ENCODE data around the gene CABP1. TPM values are rescaled to one million over a fixed set of nuclear protein-coding genes. Genes with fewer than 3 reads are reported as not detected.
A peak's percentile ranks its signal among the peaks of the same experiment; 100 is the strongest.

Gene CABP1
- total RNA-seq, 8 experiments from 2014 or later, result 0.13 to 6.3 (median 1.4) TPM

- H3K4me1 ChIP-seq (replicated peaks in 1 of 2), result peaks cover 14 to 21% of the 10 kb centered on the region in 2 donors
- WGBS, 10 experiments, result 0 to 4% (median 0%) methylated on average over 1 to 5 of the region's 31 CpGs; no CpG with 5 or more reads in 6 of the 10 experiments
- peak; percentile 28 to 58 (median 40) for ATAC-seq (replicated peaks in 6 of 8)
- in situ Hi-C loops (cut with MboI; ENCODE audit: low pct_unique_long_range_greater_than_20kb in 2 of 9, low sequenced_read_pairs in 9 of 9, unreplicated experiment in 9 of 9), result loop anchor here in 3 of 9 experiments (10.0 kb wide), 1 partner anchor 126 kb away; the partner anchor contains the start of gene POP5 (in 3 of the 3)
- H3K4me3 ChIP-seq, result peak overlapping the region; percentile 80 to 99 (median 90)
- peak overlapping the region; percentile 80 to 82 for H3K27ac ChIP-seq
Observed at GRCh38 chr12:120710805-120711296, 70.4 kb downstream of the CABP1 start.

DNA sequence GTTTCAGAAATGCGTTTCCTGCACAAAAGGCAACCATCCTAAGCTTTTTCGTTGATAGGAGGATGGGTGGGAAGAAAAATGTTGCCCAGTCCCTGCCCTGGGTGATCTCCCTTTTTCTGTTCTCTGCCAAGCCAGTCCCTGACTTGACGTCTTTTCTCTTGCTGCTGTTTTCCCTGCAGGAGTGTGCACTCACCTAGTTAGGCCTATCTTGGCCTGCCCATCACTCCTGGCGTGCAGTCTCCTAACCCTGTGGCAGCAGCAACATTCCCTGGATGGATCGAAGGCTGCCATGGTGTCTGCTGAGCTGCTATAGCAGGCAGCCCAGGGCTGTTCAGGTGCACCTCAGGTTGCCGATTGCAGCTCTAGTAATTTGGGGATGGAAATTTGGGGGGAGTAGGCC is 71.0 kb downstream of the CABP1 start:
- in situ Hi-C loops (cut with MboI; ENCODE audit: low pct_unique_long_range_greater_than_20kb in 2 of 9, low sequenced_read_pairs in 9 of 9, unreplicated experiment in 9 of 9), result loop anchor here in 3 of 9 experiments (10.0 kb wide), 1 partner anchor 127 kb away; the partner anchor contains the start of gene POP5 (in 3 of the 3)
- peak overlapping the region; percentile 80 to 99 (median 90) for H3K4me3 ChIP-seq

DNA sequence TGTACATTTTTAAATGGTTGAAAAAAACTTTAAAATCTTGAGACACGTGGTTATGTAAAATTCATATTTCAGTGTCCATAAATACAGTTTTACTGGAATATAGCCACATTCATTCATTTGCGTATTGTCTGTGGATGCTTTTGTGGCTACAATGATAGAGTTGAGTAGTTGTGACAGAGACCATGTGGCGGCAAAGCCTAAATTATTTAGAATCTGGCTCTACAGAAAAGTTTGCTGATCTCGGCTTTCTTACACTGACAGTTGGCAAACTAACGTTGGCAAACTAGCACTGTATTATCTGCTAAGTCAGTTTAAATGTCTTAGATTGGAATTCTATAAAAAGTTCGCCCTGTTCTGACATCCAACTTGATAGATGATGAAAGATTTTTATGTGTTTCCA is 72.2 kb downstream of the CABP1 start:
- Histone ChIP-seq H3K4me3 (no peak overlapping the region), H3K27ac (no peak overlapping the region), H3K4me1 (replicated peaks in 1 of 2) (peaks cover 14 to 21% of the 10 kb centered on the region in 2 donors)
- in situ Hi-C loops (cut with MboI; ENCODE audit: low pct_unique_long_range_greater_than_20kb in 2 of 9, low sequenced_read_pairs in 9 of 9, unreplicated experiment in 9 of 9), result loop anchor here in 3 of 9 experiments (10.0 kb wide), 1 partner anchor 128 kb away; the partner anchor contains the start of gene POP5 (in 3 of the 3)
- 54 to 98% (median 79%) methylated on average over 3 to 6 of the region's 6 CpGs for WGBS, 10 experiments
- ATAC-seq (replicated peaks in 6 of 8), result no peak

More for the DNA sequence above, 71.0 kb downstream of the CABP1 start:
- peak in 3 of 8 experiments; percentile 7 to 25 (median 10) for ATAC-seq (replicated peaks in 6 of 8)
- Histone ChIP-seq H3K27ac (no peak overlapping the region), H3K4me1 (replicated peaks in 1 of 2) (peaks cover 14 to 21% of the 10 kb centered on the region in 2 donors)
- 0 to 40% (median 0%) methylated on average over 1 to 4 of the region's 6 CpGs; no CpG with 5 or more reads in 2 of the 10 experiments for WGBS, 10 experiments

- in situ Hi-C loops (cut with MboI; ENCODE audit: low pct_unique_long_range_greater_than_20kb in 2 of 9, low sequenced_read_pairs in 9 of 9, unreplicated experiment in 9 of 9), result loop anchor here in 3 of 9 experiments (10.0 kb wide), 1 partner anchor 129 kb away; the partner anchor contains the start of gene POP5 (in 3 of the 3)
- no peak overlapping the region for H3K4me3 ChIP-seq
- H3K4me1 ChIP-seq (replicated peaks in 1 of 2), result peaks cover 14 to 15% of the 10 kb centered on the region in 2 donors
- H3K27ac ChIP-seq, result no peak overlapping the region
- WGBS, 10 experiments, result 0 to 80% (median 17%) methylated on average over 1 to 3 of the region's 4 CpGs; no CpG with 5 or more reads in 3 of the 10 experiments
- peak in 6 of 8 experiments; percentile 34 to 56 (median 45) for ATAC-seq (replicated peaks in 6 of 8)
Observed at GRCh38 chr12:120713861-120714482, 73.5 kb downstream of the CABP1 start.

Other genes starting within 250 kb of the CABP1 start
- gene COX6A1, start 202.5 kb upstream of the CABP1 start, total RNA-seq, result 100 to 1,000 TPM; 604 to 967 (median 671) TPM
- gene TRIAP1, start 194.2 kb upstream of the CABP1 start, total RNA-seq, result 10 to 100 TPM; 25.0 to 90.0 (median 41.5) TPM
- gene GATC, start 194.2 kb upstream of the CABP1 start, total RNA-seq, result 10 to 100 TPM; 20.4 to 38.8 (median 24.5) TPM
- gene SRSF9, start 170.9 kb upstream of the CABP1 start, total RNA-seq, result 100 to 1,000 TPM in 7 of 8 experiments, 10 to 100 TPM in 1; 98.3 to 197 (median 118) TPM
- gene DYNLL1, start 144.5 kb upstream of the CABP1 start, total RNA-seq, result 100 to 1,000 TPM; 155 to 622 (median 349) TPM
- 10 to 100 TPM; 36.4 to 70.7 (median 49.8) TPM for gene COQ5, start 111.5 kb upstream of the CABP1 start, total RNA-seq
- 100 to 1,000 TPM in 3 of 8 experiments, 10 to 100 TPM in 5; 69.1 to 207 (median 90.5) TPM for gene RNF10, start 106.3 kb upstream of the CABP1 start, total RNA-seq
- gene POP5, start 59.2 kb upstream of the CABP1 start, total RNA-seq, result 10 to 100 TPM; 30.5 to 74.3 (median 54.4) TPM
- gene MLEC, start 46.5 kb downstream of the CABP1 start, total RNA-seq, result 100 to 1,000 TPM in 1 of 8 experiments, 10 to 100 TPM in 7; 61.9 to 123 (median 84.1) TPM
- gene UNC119B, start 69.8 kb downstream of the CABP1 start, total RNA-seq, result 10 to 100 TPM; 15.7 to 37.7 (median 20.8) TPM
- gene ACADS, start 85.2 kb downstream of the CABP1 start, total RNA-seq, result 10 to 100 TPM in 3 of 8 experiments, 1 to 10 TPM in 5; 5.3 to 18.9 (median 7.3) TPM